Endothelial cell of umbilical vein (primary cell): ENCODE measurements around the gene DPM2.

Source experiments
- CTCF ChIP-seq, 2 donors: IDR thresholded peaks; 1 replicate in 1 of 2; 2 replicates in 1 of 2; pipeline ENCODE4 v1.5.1; 2011; ENCODE audit warnings: low read length in 2 of 2, mild to moderate bottlenecking in 2 of 2, moderate library complexity in 2 of 2, control low read depth in 1 of 2, inconsistent platforms in 1 of 2, low read depth in 1 of 2; ENCODE audit not compliant: insufficient read depth in 1 of 2; ENCODE audit errors: extremely low read depth in 1 of 2
- EZH2 ChIP-seq: IDR thresholded peaks from 2 replicates; pipeline ENCODE4 v1.6.1; 2012; ENCODE audit warnings: borderline replicate concordance, low read depth, mild to moderate bottlenecking, moderate library complexity, low read length, inconsistent platforms; ENCODE audit not compliant: severe bottlenecking
- JUN ChIP-seq: IDR thresholded peaks from 2 replicates; pipeline ENCODE4 v1.6.1; 2011; ENCODE audit warnings: borderline replicate concordance, low read depth; ENCODE audit not compliant: insufficient read length, insufficient read depth
- MAX ChIP-seq: IDR thresholded peaks from 2 replicates; pipeline ENCODE4 v1.6.1; 2011; ENCODE audit not compliant: insufficient read depth, insufficient read length
- MYC ChIP-seq: IDR thresholded peaks from one replicate; pipeline ENCODE4 v1.6.1; 2011; ENCODE audit warnings: mild to moderate bottlenecking, low read depth, low read length
- POLR2A ChIP-seq: IDR thresholded peaks from 2 replicates; pipeline ENCODE4 v1.6.1; 2012; ENCODE audit warnings: low read depth, mild to moderate bottlenecking, control low read depth, low read length
- POLR2AphosphoS5 ChIP-seq: IDR thresholded peaks from 2 replicates; pipeline ENCODE4 v1.6.1; 2012; ENCODE audit warnings: low read depth, mild to moderate bottlenecking, control low read depth, low read length, moderate library complexity; ENCODE audit not compliant: insufficient read depth

- no peak for TF ChIP-seq MYC
- no peak for TF ChIP-seq EZH2
- no peak for TF ChIP-seq POLR2AphosphoS5
- TF ChIP-seq CTCF (IDR thresholded peaks at IDR 0.05; ENCODE audit: extremely low read depth in 1 of 2, insufficient read depth in 1 of 2, low read depth in 1 of 2, low read length in 2 of 2): no peak
- no peak for TF ChIP-seq MAX
- no peak for TF ChIP-seq POLR2A
- TF ChIP-seq JUN: no peak
Measured at GRCh38 chr9:127977884-127978647, 40.4 kb upstream of the DPM2 start.
